SKM-1 treated with dmso at 0.1 percent for 144 hours (cell line): ENCODE results near the gene LRRC28.
"Not testable (repeated sequence)": the region's sequence is repeated elsewhere in the genome, so short reads cannot be mapped to it uniquely, and the experiment has no call there.

Experiments used
- DNase-seq: peaks from one replicate; lab custom pipeline; 2025; ENCODE audit not compliant: unreplicated experiment; lab: John Stamatoyannopoulos, UW

Gene LRRC28

DNA sequence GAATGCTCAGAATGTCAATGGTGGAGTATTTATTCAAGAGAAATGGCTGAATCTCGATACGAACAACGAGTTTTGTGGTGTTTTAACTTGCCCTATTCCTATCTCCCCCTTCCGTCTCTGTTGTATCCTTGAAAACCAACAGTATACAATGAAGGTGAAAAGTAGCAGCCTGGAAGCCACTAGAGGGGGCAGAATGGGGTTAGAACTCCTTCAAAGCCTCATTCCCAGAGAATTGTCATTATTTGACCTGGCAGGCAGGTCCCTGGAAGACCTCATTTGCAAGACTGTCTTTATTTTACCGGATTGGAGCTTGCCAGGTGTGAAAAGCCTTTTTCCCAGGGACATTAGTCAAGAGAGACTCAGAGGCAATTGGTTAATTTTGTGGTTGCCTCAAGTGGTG lies 139.4 kb downstream of the LRRC28 start:
- no peak for DNase-seq

DNA sequence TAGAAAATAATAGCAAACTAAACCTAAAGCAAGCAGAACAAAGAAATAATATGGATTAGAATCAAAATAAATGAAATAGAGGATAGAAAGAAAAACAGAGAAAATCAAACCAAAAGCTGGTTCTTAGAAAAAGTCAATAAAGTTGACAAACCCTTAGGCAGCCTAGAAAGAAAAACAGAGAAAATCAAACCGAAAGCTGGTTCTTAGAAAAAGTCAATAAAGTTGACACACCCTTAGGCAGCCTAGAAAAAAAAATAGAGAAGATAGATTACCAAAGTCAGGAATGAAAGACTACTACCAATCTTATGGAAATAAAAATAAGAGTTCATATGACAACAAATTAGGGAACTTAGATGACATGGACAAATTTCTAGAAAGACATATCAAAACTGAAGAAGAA lies 142.4 kb downstream of the LRRC28 start:
- DNase-seq: no peak

DNA sequence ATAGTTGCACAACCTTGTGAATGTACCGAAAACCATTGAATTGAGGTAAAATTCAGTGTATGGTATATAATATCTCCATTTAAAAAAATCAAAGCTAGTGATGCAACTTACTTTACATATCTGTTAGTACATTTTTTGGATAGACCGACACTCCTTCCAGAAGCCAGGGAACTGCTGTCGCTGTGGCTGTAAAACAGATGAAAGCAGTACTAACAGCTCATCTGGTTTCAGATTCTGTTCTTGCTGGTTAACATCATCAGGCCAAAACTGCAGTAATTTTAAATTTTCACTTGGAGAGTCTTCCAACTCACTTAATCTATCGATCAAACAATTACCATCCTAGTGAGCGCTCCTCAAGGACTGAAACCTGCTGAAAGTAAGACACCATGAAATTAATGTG lies 145.1 kb downstream of the LRRC28 start:
- no peak for DNase-seq

DNA sequence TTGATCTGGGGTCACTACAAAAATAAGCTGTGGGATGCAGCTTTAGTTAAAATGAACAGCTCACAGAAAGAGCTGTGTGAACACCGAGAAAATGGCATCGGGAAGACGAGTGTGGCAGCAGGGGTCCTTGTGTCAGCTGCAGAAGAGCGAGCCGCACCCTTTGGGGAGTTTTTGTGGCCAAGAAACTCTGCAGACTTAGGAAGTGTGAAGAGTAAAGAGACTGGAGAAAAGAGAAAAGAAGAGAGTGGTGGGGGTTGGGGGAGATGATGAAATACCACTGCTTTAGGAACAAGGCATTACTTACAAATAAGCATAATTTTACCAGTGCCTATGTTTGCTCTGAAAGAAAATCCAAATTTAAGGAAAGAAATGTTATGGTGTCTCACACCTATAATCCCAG lies 147.8 kb downstream of the LRRC28 start:
- DNase-seq: no peak

DNA sequence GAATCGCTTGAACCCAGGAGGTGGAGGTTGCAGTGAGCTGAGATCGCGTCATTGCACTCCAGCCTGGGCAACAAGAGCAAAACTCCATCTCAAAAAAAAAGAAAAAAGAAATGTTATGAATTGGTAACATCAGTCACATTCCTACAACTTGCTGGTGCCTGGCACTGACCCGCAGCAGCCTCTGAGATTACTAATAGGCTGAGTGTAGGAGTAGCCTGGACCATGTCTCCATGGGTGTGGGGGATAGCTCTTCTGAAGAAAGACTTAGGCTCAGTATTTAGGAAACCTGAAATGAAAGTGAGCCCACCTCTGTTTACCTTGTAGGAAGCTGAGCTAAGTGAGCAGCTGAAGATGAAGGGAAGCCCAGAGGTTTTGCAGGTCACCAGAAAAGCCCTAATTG lies 148.3 kb downstream of the LRRC28 start:
- DNase-seq: no peak

DNA sequence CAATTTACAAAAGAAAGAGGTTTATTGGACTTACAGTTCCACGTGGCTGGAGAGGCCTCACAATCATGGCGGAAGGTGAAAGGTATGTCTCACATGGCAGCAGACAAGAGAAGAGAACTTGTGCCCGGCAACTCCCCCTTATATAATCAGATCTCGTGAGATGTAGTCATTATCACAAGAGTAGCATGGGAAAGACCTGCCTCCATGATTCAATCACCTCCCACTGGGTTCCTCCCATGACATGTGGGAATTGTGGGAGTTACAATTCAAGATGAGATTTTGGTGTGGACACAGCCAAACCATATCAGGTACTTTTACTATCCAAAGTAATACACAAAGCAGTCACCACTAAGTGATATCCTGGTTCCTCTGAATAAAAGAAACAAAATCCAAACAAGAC lies 149.9 kb downstream of the LRRC28 start:
- DNase-seq: not testable (repeated sequence)

DNA sequence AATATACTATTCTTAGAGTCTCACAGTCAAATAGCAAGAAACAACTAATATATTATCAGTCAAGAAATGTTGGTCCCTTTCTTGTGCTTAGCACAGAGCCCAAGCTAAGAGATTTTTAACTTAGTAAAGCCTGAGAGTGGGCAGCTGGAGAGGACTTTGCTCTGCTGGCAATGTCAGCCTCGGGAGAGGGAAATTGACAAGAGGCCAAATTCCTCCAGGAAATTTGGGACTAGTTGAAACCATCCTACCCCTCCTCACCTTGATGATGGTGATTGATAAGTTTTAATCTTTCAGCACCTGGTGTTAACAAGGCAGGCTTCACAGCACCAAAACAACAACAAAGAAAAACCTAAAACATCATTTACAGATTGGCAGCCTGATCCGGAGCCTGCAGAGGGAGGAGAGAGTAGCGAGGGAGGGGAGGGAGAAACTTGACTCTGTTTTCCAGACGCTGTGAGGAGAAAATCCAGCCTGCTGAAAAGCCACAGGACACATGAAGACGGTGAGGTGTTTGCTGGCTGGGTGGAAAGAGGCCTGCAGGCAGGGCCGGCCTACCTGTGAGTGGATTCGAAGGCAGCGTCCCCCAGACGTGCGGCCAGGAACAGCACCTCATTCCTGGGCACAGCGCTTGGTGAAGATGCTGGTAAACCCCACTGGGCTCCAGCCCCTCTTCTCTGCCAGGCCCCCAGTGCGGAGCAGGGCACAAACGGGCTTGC lies 150.9 kb downstream of the LRRC28 start:
- DNase-seq: no peak

DNA sequence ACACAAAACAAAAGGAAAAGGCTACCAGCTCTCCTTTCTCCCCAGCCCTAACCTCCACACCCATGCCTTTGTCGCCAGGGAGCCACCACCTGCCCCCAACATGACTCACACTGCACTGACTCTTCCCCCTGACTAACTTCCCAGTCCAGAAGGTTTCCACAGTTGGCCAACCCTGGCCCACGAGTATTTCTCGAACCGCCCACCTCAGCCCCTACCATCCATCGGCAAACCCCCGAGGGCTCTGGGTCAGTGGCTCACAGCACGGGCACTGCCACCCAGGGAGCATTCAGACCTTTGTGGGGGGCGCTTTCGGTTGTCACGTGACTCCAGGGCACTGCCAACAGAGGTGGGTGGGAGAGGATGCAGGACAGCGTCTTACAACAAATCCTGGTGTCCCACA lies 152.3 kb downstream of the LRRC28 start:
- DNase-seq: no peak

DNA sequence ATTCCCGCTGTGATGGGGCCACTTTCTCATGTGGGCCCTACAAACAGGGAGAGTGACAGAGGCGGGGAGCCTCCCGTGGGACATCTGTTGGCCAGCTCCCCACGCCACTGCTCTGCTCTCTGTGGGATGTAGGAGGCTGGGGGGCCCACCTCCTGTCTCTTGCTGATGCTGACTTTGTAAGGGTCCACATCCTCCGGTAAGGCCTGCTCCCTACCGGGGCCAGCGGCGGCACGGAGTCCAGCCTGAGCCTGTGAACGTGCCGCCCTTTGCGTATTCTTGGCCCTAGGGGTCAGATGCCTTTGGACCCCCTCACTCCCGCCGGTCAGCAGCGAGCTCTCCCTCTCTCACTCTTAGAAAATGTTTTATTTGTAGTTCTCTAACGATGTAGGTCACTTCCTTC lies 153.2 kb downstream of the LRRC28 start:
- no peak for DNase-seq

DNA sequence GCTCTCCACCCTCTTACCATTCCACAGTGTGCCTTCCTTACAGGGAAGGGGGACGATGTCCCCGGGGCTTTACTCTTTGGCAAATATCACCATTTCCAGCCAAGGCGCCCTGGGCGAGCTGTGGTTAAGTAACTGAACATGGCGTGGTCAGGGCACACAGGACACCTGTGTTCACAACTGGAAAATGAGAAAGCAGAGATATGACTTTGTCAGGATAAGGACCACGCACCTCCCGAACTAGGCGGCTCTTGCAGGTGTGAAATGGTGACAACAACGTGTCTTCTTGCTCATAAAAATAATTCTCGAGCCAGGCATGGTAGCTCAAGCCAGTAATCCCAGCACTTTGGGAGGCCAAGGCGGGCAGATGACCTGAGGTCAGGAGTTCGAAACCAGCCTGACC lies 154.8 kb downstream of the LRRC28 start:
- no peak for DNase-seq

DNA sequence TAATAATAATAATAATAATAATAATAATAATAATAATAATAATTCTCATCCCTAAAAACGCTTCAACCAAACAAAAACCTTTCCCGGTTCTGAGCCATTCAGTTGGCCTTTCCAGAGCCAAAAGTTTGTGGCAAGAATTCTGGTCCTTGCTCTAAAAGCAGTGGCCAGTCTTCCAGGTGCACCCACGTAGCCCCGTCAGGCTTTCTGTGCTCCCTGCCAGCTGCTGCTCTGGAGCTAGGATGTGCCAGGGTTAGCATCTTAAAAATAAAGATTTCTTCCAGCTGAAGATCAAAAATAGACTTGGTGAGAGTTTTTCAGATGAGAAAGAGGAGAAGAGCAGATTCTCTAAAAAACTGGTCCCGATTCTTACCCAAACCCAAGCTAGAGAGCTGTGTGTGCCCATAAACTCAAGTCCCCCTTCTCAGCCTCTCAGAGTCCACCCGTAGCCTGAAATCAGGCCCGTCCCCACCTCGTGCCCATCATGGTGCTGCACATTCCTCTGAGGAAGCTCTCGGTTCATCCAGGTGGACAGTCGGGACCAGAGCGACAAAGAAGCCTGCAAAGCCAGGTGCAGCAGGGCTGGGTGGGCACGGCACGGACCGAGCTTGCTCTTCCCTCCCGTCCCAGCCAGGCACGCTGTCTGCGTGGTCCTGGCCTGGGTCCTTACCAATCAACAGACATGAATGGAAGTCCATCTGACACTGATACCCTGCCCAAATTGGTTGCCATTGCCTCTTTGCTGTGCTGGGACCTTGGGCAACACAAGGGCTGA lies 155.6 kb downstream of the LRRC28 start:
- DNase-seq: no peak

DNA sequence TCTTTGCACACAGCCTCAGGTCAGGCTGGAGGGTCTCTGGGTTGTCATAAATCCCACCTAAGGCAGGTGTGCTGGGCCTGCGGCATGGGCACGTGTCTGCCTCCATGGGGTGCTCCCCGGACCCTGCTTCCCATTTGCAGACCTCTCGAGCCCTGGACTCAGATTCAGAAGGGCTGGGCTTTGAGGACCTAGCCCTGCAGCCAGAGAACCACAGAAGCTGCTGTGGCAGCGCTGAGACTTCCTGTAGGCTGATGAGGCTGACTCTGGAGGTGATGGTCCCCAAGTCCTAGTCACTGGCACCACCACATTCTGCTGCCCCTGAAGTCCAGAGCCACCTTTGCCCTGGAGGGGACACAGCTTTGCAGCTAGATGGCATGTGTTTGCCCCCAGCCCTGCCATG lies 156.4 kb downstream of the LRRC28 start:
- DNase-seq: no peak

DNA sequence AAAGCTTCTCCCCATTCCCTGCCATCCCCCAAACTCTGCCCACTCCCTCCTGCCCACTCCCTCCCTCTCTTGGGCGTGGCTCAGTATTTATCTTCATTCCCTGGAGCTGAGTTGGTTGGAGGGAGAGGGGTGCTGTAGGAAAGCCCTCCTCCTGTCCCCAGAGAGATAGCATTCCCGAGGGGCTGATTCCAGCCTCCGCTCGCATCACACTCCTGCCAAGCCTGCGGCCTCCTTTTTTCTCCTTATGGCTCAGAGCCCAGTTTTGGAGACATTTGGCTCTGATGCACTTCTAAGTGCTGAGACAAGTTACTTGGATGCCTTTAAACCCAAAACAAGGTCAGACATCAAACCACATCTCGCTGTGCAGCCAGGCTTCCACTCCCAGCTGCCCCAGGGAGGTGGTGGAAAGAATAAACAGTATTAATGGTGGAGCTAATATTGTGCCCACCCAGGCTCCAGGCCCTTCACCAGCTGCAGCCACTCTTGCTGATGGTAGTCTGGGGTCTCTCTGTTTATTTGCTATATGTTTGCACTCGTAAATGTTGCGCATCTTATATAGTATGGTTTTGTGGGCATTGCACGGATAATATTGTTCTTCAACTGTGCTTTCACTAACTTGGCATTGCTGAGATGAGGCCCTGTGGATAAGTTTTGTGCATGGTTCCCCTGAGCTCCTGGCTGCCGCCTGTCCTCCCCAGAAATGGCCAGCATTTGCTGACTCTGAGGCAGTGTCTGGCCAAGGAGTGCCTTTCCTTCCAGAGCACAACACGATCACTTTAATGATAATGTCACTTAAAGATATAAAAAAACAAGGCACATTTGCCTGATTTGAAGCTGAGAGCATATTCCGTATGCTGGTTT lies 157.2 kb downstream of the LRRC28 start:
- DNase-seq: no peak

DNA sequence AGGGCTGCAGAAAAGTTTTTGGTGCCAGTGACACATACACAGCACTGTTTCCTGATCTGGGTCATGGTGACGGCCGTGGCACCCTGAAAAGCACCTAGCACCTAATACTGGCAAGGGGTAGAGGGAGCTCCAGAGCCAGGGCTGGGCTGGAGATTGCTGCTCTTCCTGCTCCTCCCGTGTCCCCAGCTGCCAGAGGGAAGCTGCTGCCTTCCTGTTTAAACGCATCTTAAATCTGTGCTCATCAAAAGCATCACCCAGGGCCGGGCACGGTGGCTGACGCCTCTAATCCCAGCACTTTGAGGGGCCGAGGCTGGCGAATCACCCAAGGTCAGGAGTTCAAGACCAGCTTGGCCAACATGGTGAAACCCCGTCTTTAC lies 157.8 kb downstream of the LRRC28 start:
- DNase-seq: no peak

DNA sequence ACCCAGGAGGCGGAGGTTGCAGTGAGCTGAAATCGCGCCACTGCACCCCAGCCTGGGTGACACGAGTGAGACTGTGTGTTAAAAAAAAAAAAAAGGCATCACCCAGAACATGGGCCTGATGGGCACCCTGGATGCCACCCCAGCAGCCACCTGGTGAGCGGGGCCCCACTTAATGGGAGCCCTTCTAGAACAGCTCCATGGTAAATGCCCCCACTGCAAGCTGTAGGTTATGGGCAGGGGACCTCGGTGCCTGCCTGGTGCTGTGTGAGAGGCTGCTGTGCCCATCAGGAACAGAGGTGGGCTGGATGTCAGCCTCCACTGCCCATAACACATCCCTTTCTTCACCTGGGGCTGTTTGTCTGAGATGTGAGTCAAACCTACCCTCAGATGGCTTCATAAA lies 158.3 kb downstream of the LRRC28 start:
- DNase-seq: no peak

DNA sequence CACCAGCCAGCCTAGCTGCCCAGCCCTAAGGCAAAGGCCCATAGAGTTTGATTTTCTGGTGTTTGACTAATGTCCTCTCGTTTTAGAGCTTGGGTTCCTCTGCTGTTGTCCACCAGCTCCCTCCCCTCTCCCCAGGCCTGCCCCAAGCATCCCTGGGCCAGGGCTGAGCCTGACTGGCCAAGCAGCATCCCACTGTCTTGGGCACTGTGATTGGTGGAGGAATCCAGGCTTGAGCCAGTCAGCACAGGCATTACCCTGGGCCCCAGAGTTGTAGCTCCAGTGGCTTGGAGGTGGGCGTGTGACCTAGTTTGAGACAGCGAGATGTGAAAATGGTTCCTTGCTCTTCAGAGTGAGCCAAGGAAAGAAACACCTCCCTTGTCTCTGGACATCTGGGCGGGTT lies 159.2 kb downstream of the LRRC28 start:
- DNase-seq: no peak

DNA sequence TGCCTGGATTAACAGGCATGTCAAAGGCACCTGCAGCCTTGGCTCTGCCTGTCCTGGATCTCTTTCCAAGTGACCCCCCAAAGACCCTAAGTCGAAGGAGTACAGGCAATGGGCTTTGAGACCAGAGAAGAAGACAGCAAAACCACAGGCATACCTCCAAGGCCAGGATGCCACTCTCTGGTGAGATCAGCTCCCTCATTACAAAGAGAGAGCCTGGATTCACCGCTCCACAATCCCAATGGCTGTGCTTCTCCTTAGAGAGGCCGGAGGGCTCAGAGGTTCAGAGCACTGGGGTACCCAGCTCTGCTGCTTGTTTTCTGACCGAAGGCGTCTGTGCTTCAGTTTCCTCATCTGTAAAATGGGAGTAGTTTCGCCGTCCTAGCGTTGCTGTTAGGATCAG lies 160.0 kb downstream of the LRRC28 start:
- no peak for DNase-seq

DNA sequence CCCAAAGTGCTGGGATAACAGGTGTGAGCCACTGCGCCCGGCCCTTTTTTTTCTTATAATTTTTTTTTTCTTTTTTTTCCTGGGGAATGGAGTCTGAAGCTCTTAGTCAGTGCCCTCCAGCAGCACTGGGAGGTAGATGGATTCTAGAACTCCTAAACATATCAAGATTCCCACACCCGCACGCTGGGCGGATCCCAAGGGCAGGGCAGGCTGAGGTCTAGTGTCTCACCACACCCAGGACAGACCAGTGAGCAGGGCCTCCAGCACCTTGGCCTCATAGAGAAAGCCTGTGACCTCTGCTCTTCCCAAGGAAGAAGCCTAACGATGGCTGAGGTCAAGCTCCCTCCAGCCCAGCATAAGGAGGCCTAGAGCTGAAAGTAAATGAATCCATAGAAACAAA lies 160.8 kb downstream of the LRRC28 start:
- DNase-seq: no peak

DNA sequence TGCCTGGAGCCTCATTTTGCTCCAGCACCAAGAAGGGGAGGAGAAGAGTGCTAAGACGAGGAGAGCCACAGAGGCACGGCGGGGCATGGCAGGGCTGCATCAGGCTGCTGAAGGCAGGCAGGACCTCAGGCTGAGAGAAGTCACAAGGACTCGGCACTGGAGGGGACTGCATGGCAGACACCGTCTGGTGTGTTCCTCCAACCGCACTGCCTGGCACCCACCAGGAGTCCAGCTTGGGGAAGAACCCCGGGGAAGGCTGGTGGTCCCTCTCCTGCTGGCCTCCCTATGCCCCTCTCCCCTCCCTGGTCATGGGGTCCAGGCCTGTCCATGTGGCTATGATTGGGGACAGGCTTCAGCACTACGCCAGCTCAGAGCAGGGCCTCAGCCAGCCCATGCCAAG lies 161.3 kb downstream of the LRRC28 start:
- DNase-seq: no peak

DNA sequence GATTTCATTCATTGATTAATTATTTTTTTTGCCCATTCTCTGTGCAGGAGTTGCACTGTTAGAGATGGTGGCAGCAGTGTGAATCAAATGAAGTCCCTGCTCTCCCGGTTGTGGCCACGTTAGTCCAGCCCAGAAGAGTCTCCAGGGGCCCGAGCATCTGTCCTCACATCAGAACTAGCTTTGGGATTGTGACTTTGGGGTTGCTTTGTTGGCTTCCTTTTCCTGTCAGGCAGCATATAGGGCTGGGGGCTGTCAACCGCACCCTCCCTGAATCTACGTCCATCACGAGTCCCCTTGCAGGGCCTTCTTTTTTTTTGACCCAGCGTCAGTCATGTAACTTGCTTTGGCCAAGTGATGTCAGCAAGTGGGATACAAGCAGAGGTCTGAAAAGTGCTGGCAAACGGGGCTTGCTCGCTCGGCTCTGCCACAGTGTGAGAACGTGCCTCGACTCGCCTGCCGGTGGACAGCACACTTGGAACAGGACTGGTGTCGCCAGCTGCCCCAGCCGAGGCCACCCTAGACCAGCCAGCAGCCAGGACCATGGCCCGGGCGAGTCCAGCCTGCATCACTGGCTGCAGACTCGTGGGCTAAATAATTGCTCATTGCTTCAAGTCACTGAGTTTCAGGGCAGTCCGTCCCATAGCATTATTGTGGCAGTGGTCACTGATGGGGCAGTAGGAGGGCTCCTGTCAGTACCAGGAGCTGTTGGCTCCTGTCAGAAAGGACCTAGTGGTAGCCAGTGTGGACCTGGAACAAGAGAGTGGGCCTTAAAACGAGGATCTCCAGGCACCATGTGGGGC lies 162.9 kb downstream of the LRRC28 start:
- no peak for DNase-seq
